Activated B cell treated with CpG ODN at 0.5 μM for 24 hours (primary cell): ENCODE data around the gene KCNQ2. TPM values are rescaled to one million over a fixed set of nuclear protein-coding genes. Genes with fewer than 3 reads are reported as not detected.

Source experiments
- ATAC-seq: fragments of 200-7000 bp; cut with Tn5 transposase; one replicate; pipeline ENCODE4 v1.10.0; 2021; ENCODE audit warnings: low read depth, mild to moderate bottlenecking, moderate library complexity
- CTCF ChIA-PET: fragments of 350-600 bp; sonication (Branson Sonifier 250); formaldehyde crosslinking; loops from one replicate; lab custom pipeline; 2021; ENCODE audit warnings: antibody characterized with exemption; lab: Charles Lee
- POLR2A ChIA-PET: fragments of 350-600 bp; sonication (Branson Sonifier 250); formaldehyde crosslinking; loops from one replicate; lab custom pipeline; 2021; ENCODE audit warnings: antibody characterized with exemption; lab: Charles Lee
- DNase-seq: peaks from one replicate; pipeline ENCODE4 v3.0.0; 2022
- H3K27ac Mint-ChIP-seq: one replicate; pipeline ENCODE4 v1.8.0; 2020; ENCODE audit warnings: mixed read lengths
- H3K27me3 Mint-ChIP-seq: one replicate; pipeline ENCODE4 v1.8.0; 2021; ENCODE audit warnings: mixed read lengths
- H3K36me3 Mint-ChIP-seq: one replicate; pipeline ENCODE4 v1.8.0; 2021; ENCODE audit warnings: low read depth, mixed read lengths
- H3K4me1 Mint-ChIP-seq: one replicate; pipeline ENCODE4 v1.8.0; 2021; ENCODE audit warnings: mixed read lengths
- H3K4me3 Mint-ChIP-seq: one replicate; pipeline ENCODE4 v1.8.0; 2020; ENCODE audit warnings: mild to moderate bottlenecking, mixed read lengths
- H3K9me3 Mint-ChIP-seq: one replicate; pipeline ENCODE4 v1.8.0; 2020; ENCODE audit warnings: mixed read lengths
- CTCF ChIP-seq: fragments of 200-600 bp; IDR thresholded peaks from one replicate; pipeline ENCODE4 v1.8.0; 2022; ENCODE audit warnings: antibody characterized with exemption, mild to moderate bottlenecking
- intact Hi-C: fragments of 100-400 bp; cut with micrococcal nuclease; formaldehyde crosslinking; loops from one replicate; pipeline ENCODE4 v1.15.1; 2024
- total RNA-seq: library from RNA; stranded (reverse); gene quantifications from 2 replicates; pipeline ENCODE4 v1.2.3, GENCODE V29; 2022

The KCNQ2 gene
- total RNA-seq, 1 donor from 2014 or later: not detected

GRCh38 chr20:63500902-63501817, 28.7 kb upstream of the KCNQ2 start:
- ATAC-seq (no peak), DNase-seq (no peak)
- ChIA-PET CTCF (interaction anchor here (1.1 kb wide), 1 partner anchor 19 kb away, joined by 3 read pairs; the partner anchor contains the start of gene PPDPF), POLR2A (no interaction called here)
- no peak overlapping the region for H3K27ac Mint-ChIP-seq
- intact Hi-C loops: no loop called here
- H3K4me3 Mint-ChIP-seq: no peak overlapping the region
- peaks cover 8% of the 10 kb centered on the region for H3K9me3 Mint-ChIP-seq
- H3K4me1 Mint-ChIP-seq: peaks cover 3% of the 10 kb centered on the region
- TF ChIP-seq CTCF: no peak
- H3K27me3 Mint-ChIP-seq: peaks cover 16% of the 10 kb centered on the region
- no peaks in the 10 kb centered on the region for H3K36me3 Mint-ChIP-seq

GRCh38 chr20:63500151-63500901, 27.9 kb upstream of the KCNQ2 start:
- Mint-ChIP-seq H3K27ac (no peak overlapping the region), H3K36me3 (no peaks in the 10 kb centered on the region), H3K4me3 (no peak overlapping the region), H3K9me3 (peaks cover 8% of the 10 kb centered on the region), H3K27me3 (peaks cover 16% of the 10 kb centered on the region), H3K4me1 (peaks cover 4% of the 10 kb centered on the region)
- no peak for ATAC-seq
- ChIA-PET CTCF (no interaction called here), POLR2A (no interaction called here)
- TF ChIP-seq CTCF: no peak
- DNase-seq: no peak
- intact Hi-C loops: no loop called here

- no peak for TF ChIP-seq CTCF
- peak overlapping the region; percentile 50 for H3K4me3 Mint-ChIP-seq
- DNase-seq (no peak), ATAC-seq (peak; percentile 13)
- H3K27me3 Mint-ChIP-seq: peaks cover 12% of the 10 kb centered on the region
- H3K4me1 Mint-ChIP-seq: peaks cover 4% of the 10 kb centered on the region
- H3K27ac Mint-ChIP-seq: no peak overlapping the region
- peaks cover 3% of the 10 kb centered on the region for H3K9me3 Mint-ChIP-seq
- ChIA-PET POLR2A (no interaction called here), CTCF (no interaction called here)
- intact Hi-C loops: loop anchor here (5.0 kb wide), 1 partner anchor 623 kb away; no protein-coding TSS in a partner anchor
- no peaks in the 10 kb centered on the region for H3K36me3 Mint-ChIP-seq
These were observed 27.0 kb upstream of the KCNQ2 start for GRCh38 chr20:63499338-63499969.

GRCh38 chr20:63498960-63499337, 26.5 kb upstream of the KCNQ2 start, which contains the start of gene EEF1A2:
Gene EEF1A2 (minus strand): TSS chr20:63499083. CDS start chr20:63497763, 1,320 bp downstream.
- peak; percentile 79 for ATAC-seq
- DNase-seq: peak; percentile 66
- Mint-ChIP-seq H3K27ac (no peak within 1 kb of the TSS), H3K4me1 (peaks cover 4% of the 10 kb centered on the region), H3K27me3 (peaks cover 12% of the 10 kb centered on the region), H3K9me3 (peaks cover under 1% of the 10 kb centered on the region), H3K4me3 (peak within 1 kb of the TSS; percentile 56), H3K36me3 (no peaks in the 10 kb centered on the region)
- CTCF ChIA-PET: no interaction called here
- TF ChIP-seq CTCF: no peak
- intact Hi-C loops: loop anchor here (5.0 kb wide), 1 partner anchor 623 kb away; no protein-coding TSS in a partner anchor
- POLR2A ChIA-PET: no interaction called here
